ENCODE data around the gene HGF. TPM values are rescaled to one million over a fixed set of nuclear protein-coding genes. Genes with fewer than 3 reads are reported as not detected.
"Not testable (repeated sequence)": the region's sequence is repeated elsewhere in the genome, so short reads cannot be mapped to it uniquely, and the experiment has no call there.

Gene HGF
- not detected in 2 replicates for total RNA-seq

GRCh38 chr7:81769891-81770727, at the start of gene HGF:
Gene HGF (minus strand): TSS chr7:81770047. CDS start chr7:81769971, 76 bp downstream.
- H3K4me3 ChIP-seq (ENCODE audit: low read depth, low read length) = no peak within 1 kb of the TSS
- no peaks in the 10 kb centered on the region for H3K36me3 ChIP-seq (ENCODE audit: control insufficient read depth, insufficient read depth, low read length)
- DNase-seq (ENCODE audit: low read depth) = no peak
- TF ChIP-seq CTCF (IDR thresholded peaks at IDR 0.05; ENCODE audit: insufficient read depth, low read length, poor library complexity, severe bottlenecking) = peak; percentile 12
- no peaks in the 10 kb centered on the region for H3K27me3 ChIP-seq (ENCODE audit: control insufficient read depth, insufficient read depth, low read length)

GRCh38 chr7:81816312-81816711, 46.5 kb upstream of the HGF start:
- H3K27me3 ChIP-seq (ENCODE audit: control insufficient read depth, insufficient read depth, low read length) = no peaks in the 10 kb centered on the region
- H3K4me3 ChIP-seq (ENCODE audit: low read depth, low read length) = no peak overlapping the region
- TF ChIP-seq CTCF (IDR thresholded peaks at IDR 0.05; ENCODE audit: insufficient read depth, low read length, poor library complexity, severe bottlenecking) = no peak
- DNase-seq (ENCODE audit: low read depth) = no peak
- H3K36me3 ChIP-seq (ENCODE audit: control insufficient read depth, insufficient read depth, low read length) = no peaks in the 10 kb centered on the region

GRCh38 chr7:81812866-81813476, 43.1 kb upstream of the HGF start:
- not testable (repeated sequence) for H3K27me3 ChIP-seq (ENCODE audit: control insufficient read depth, insufficient read depth, low read length); H3K36me3 ChIP-seq (ENCODE audit: control insufficient read depth, insufficient read depth, low read length); H3K4me3 ChIP-seq (ENCODE audit: low read depth, low read length); DNase-seq (ENCODE audit: low read depth)

- TF ChIP-seq CTCF (IDR thresholded peaks at IDR 0.05; ENCODE audit: insufficient read depth, low read length, poor library complexity, severe bottlenecking) = no peak
- Histone ChIP-seq H3K4me3 (ENCODE audit: low read depth, low read length) (no peak overlapping the region), H3K36me3 (ENCODE audit: control insufficient read depth, insufficient read depth, low read length) (no peaks in the 10 kb centered on the region), H3K27me3 (ENCODE audit: control insufficient read depth, insufficient read depth, low read length) (no peaks in the 10 kb centered on the region)
- no peak for DNase-seq (ENCODE audit: low read depth)
Measured at GRCh38 chr7:81811956-81812865, 42.4 kb upstream of the HGF start.

GRCh38 chr7:81810476-81811155, 40.8 kb upstream of the HGF start:
- Histone ChIP-seq H3K4me3 (ENCODE audit: low read depth, low read length) (no peak overlapping the region), H3K27me3 (ENCODE audit: control insufficient read depth, insufficient read depth, low read length) (no peaks in the 10 kb centered on the region), H3K36me3 (ENCODE audit: control insufficient read depth, insufficient read depth, low read length) (no peaks in the 10 kb centered on the region)
- no peak for DNase-seq (ENCODE audit: low read depth)
- no peak for TF ChIP-seq CTCF (IDR thresholded peaks at IDR 0.05; ENCODE audit: insufficient read depth, low read length, poor library complexity, severe bottlenecking)

- H3K36me3 ChIP-seq (ENCODE audit: control insufficient read depth, insufficient read depth, low read length); DNase-seq (ENCODE audit: low read depth); H3K27me3 ChIP-seq (ENCODE audit: control insufficient read depth, insufficient read depth, low read length); H3K4me3 ChIP-seq (ENCODE audit: low read depth, low read length): not testable (repeated sequence)
Measured at GRCh38 chr7:81808310-81808709, 38.5 kb upstream of the HGF start.

All from kidney epithelial cell (primary cell).